Glomerular visceral epithelial cell (primary cell): ENCODE measurements around the gene DMXL2.
"Not testable (repeated sequence)": the region's sequence is repeated elsewhere in the genome, so short reads cannot be mapped to it uniquely, and the experiment has no call there.

Experiments used
- DNase-seq: peaks from one replicate; pipeline ENCODE4 v3.0.0-alpha.2; 2016; ENCODE audit errors: extremely low spot score

The DMXL2 gene

GRCh38 chr15:51624022-51624421 lies 1.5 kb upstream of the DMXL2 start:
- no peak for DNase-seq

- DNase-seq = no peak
Measured at GRCh38 chr15:51623386-51623938, 891 bp upstream of the DMXL2 start.

- peak; percentile 70 for DNase-seq
Measured at GRCh38 chr15:51621936-51622603, 501 bp downstream of the DMXL2 start.

- DNase-seq = no peak
Measured at GRCh38 chr15:51621155-51621765, 1.3 kb downstream of the DMXL2 start.

GRCh38 chr15:51620641-51621040 lies 1.9 kb downstream of the DMXL2 start:
- no peak for DNase-seq

- DNase-seq = no peak
Measured at GRCh38 chr15:51620122-51620521, 2.4 kb downstream of the DMXL2 start.

- no peak for DNase-seq
Measured at GRCh38 chr15:51619331-51620035, 3.1 kb downstream of the DMXL2 start.

- no peak for DNase-seq
Measured at GRCh38 chr15:51617886-51618285, 4.7 kb downstream of the DMXL2 start.

- no peak for DNase-seq
Measured at GRCh38 chr15:51613951-51614350, 8.6 kb downstream of the DMXL2 start.

- DNase-seq = not testable (repeated sequence)
Measured at GRCh38 chr15:51612669-51613068, 9.9 kb downstream of the DMXL2 start.

GRCh38 chr15:51603462-51603948 lies 19.1 kb downstream of the DMXL2 start:
- DNase-seq = not testable (repeated sequence)

- DNase-seq = no peak
Measured at GRCh38 chr15:51603002-51603401, 19.6 kb downstream of the DMXL2 start.

GRCh38 chr15:51602484-51602883 lies 20.1 kb downstream of the DMXL2 start:
- DNase-seq = no peak

- no peak for DNase-seq
Measured at GRCh38 chr15:51601801-51602200, 20.8 kb downstream of the DMXL2 start.

GRCh38 chr15:51600114-51600513 lies 22.5 kb downstream of the DMXL2 start:
- DNase-seq = peak; percentile 51

- no peak for DNase-seq
Measured at GRCh38 chr15:51589881-51590568, 32.5 kb downstream of the DMXL2 start.

- DNase-seq = no peak
Measured at GRCh38 chr15:51588966-51589365, 33.6 kb downstream of the DMXL2 start.

- DNase-seq = no peak
Measured at GRCh38 chr15:51585986-51586385, 36.6 kb downstream of the DMXL2 start.

GRCh38 chr15:51580982-51581381 lies 41.6 kb downstream of the DMXL2 start:
- no peak for DNase-seq

GRCh38 chr15:51580385-51580784 lies 42.2 kb downstream of the DMXL2 start:
- no peak for DNase-seq

GRCh38 chr15:51579012-51579411 lies 43.6 kb downstream of the DMXL2 start:
- no peak for DNase-seq
